Epithelial cell of esophagus (primary cell): Measurements from ENCODE around the gene LCTL.

ENCODE experiments used
- DNase-seq: peaks from one replicate; pipeline ENCODE4 v3.0.0; 2010; ENCODE audit warnings: low read depth
- H3K4me3 ChIP-seq: 2 replicates; pipeline ENCODE4 v1.5.1; 2011; ENCODE audit warnings: mild to moderate bottlenecking, low read length, control low read depth
- TF ChIP-seq, protein P1 (sequence below): IDR thresholded peaks from 2 replicates; pipeline ENCODE4 v1.5.1; 2011; ENCODE audit warnings: low read depth, mild to moderate bottlenecking, low read length, control low read depth, inconsistent platforms; ENCODE audit not compliant: insufficient read depth; ENCODE audit errors: missing control alignments

Gene LCTL

DNA sequence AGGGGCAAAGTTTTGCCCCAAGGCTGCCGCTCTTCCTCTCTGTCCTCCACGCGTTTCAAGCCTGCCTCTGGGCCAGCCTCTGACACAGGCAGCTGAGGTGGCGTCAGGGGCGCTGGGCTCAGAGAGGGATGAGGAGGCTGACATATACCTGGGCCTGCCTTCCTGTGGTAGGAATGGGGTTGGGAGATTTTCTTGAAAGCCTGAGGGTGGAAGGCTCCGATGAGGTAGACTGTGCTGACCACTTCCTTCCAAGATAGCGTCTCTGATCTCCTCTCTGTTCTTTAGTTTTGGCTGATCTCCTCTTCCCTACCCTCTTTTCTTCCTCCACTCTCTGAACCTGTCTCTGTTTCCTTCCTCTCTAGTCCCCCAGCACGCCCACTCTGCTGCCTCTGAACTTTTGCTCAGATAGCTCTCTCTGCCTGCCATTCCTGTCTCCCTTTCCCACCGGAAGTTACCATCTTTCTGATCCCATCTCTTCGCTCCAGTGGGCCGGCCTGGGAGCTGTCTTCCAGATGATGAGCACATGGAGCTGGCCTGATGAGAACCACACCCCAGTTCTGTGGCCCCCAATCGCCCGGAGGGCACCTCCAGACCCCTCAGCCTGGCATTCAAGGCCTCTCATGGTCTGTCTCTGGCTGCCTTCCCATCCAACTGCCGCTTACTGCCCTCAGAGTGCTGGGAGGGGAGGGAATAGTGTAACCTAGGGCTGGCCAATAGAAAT lies 32.5 kb upstream of the LCTL start:
- H3K4me3 ChIP-seq, result no peak overlapping the region
- no peak for DNase-seq
- TF ChIP-seq, protein P1, sequence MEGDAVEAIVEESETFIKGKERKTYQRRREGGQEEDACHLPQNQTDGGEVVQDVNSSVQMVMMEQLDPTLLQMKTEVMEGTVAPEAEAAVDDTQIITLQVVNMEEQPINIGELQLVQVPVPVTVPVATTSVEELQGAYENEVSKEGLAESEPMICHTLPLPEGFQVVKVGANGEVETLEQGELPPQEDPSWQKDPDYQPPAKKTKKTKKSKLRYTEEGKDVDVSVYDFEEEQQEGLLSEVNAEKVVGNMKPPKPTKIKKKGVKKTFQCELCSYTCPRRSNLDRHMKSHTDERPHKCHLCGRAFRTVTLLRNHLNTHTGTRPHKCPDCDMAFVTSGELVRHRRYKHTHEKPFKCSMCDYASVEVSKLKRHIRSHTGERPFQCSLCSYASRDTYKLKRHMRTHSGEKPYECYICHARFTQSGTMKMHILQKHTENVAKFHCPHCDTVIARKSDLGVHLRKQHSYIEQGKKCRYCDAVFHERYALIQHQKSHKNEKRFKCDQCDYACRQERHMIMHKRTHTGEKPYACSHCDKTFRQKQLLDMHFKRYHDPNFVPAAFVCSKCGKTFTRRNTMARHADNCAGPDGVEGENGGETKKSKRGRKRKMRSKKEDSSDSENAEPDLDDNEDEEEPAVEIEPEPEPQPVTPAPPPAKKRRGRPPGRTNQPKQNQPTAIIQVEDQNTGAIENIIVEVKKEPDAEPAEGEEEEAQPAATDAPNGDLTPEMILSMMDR, result no peak

DNA sequence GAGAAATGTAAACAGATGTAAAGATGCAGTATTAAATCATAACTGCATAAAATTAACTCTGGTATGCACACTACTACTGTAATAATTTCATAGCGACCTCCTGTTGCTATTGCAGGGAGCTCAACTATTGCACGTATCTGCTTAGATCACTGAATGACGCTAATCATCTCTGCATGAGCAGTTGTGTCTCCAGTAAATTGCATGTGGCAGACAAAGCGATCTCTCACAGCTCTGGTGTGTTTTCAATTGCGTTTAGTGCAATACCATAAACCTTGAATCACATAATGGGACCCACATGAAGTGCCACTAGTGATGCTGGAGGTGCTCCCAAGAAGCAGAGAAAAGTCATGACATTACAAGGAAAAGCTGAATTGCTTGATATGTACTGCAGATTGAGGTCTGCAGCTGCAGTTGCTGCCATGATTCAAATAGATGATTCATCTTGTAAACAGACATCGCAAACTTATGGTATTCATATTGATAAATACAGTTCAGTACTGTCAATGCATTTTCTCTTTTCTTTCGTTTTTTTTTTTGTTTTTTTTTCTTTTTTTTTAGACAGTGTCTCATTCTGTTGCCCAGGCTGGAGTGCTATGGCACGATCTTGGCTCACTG lies 30.2 kb upstream of the LCTL start:
- TF ChIP-seq, protein P1, result no peak
- peak; percentile 28 for DNase-seq
- H3K4me3 ChIP-seq, result no peak overlapping the region

DNA sequence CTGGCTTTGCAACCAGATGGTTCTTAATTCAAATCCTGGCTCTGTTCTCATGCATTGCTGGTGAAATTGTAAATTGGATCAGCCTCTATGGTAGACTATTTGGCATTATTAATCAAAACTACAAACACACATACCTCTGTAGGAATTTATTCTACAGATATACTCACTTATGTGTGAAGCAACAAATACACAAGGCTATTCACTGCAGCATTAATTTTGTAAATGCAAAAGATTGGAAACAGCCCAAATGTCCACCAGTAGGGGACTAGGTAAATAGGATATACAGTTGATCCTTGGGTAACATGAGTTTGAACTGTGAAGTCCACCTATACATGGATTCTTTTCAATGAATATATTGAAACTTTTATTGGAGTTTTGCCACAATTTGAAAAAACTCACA lies 29.5 kb upstream of the LCTL start:
- DNase-seq, result no peak
- H3K4me3 ChIP-seq, result no peak overlapping the region
- TF ChIP-seq, protein P1, result no peak

DNA sequence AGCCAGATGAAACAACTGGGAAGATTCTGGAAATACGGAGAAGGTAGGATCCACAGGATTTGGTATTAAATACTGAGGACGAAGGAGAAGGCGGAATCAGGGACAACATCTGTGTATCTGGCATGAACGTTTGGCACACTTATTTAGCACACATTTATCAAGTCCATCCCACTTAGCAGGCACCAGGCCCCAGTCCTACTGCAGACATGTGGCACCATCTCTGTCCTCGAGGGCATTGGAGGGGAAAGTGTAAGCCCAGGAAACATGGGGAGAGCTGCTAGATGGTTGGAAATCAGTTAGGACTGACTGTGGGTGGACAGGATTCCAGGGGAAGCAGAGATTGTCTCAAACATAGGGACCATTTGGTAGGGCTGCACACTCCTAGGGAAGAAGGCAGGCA lies 29.0 kb upstream of the LCTL start:
- H3K4me3 ChIP-seq, result no peak overlapping the region
- DNase-seq, result no peak
- TF ChIP-seq, protein P1, result no peak

DNA sequence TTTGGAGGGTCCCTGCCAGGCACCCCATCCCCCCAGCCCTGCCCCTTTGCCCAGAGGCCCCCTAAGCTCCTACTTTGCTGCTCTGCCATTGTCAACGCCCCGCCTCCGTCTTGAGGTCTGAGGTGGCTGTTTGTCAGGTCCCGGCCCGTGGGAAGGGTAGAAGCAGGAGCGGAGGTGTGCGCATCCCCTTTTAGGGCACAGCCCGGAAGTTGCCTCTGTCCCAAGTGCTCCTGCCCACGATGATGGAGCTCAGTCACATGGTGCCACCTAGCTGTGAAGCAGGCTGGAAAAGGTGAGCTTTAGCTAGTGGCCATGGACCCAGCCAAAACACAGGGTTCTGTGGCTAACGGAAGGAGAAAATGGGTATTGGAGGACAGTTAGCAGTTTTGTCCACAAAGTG lies 28.5 kb upstream of the LCTL start:
- no peak overlapping the region for H3K4me3 ChIP-seq
- DNase-seq, result no peak
- TF ChIP-seq, protein P1, result no peak

DNA sequence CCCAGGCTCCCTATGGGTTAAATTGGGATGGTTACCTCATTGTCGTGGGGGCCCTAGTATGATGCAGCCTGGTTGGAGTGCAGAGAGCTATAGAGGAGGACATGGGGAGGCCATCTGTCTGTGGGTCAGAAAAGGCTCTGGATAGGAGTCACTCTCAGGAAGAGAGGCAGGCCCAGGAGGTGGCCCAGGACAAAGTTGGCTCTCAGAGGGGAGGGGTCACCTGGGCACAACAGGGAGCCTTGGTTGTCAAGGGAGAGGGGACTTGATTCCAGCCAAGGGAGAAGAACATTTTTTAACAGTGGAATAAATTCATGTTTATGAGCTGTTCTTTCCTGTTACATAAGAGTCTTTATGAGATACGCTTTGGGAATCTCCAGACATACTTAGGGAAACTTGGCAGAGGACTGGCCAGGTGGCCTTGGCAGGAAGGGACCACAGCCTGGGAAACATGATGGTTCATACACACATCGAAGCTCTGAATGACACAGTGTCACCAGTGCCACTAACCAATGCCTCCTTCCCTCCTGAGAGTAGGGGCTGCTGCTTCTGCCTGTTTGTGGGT lies 27.5 kb upstream of the LCTL start:
- TF ChIP-seq, protein P1, result no peak

More for the DNA sequence above, 27.5 kb upstream of the LCTL start:
- no peak for DNase-seq
- H3K4me3 ChIP-seq, result no peak overlapping the region
